ENCODE data around the gene SIGLEC8. TPM values are rescaled to one million over a fixed set of nuclear protein-coding genes. Genes with fewer than 3 reads are reported as not detected.

SIGLEC8 gene
- total and polyA plus RNA-seq, 9 of the 15 experiments (the other 6 are each of a cell fraction or from before 2014, with no cell fraction given), result 0.04 to 0.65 (median 0.39) TPM

DNA sequence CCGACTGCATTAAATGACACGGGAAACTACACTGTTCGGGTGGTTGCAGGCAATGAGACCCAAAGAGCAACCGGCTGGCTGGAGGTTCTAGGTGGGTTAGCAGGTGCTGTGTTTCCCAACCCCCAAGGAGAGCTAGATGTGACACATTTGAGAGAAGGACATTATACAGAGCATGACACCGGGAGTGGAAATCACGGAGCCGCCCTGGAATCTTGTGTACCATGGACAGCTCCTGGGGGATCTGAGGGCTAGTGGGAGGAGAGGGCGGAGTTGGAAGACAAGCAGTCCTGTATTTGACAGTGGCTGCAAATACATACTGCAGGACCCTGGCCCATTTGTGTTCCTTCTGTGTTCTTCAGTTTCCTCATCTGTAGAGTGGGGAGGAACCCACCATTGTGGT lies 22.3 kb upstream of the SIGLEC8 start (continued):
- TF ChIP-seq, protein P1, sequence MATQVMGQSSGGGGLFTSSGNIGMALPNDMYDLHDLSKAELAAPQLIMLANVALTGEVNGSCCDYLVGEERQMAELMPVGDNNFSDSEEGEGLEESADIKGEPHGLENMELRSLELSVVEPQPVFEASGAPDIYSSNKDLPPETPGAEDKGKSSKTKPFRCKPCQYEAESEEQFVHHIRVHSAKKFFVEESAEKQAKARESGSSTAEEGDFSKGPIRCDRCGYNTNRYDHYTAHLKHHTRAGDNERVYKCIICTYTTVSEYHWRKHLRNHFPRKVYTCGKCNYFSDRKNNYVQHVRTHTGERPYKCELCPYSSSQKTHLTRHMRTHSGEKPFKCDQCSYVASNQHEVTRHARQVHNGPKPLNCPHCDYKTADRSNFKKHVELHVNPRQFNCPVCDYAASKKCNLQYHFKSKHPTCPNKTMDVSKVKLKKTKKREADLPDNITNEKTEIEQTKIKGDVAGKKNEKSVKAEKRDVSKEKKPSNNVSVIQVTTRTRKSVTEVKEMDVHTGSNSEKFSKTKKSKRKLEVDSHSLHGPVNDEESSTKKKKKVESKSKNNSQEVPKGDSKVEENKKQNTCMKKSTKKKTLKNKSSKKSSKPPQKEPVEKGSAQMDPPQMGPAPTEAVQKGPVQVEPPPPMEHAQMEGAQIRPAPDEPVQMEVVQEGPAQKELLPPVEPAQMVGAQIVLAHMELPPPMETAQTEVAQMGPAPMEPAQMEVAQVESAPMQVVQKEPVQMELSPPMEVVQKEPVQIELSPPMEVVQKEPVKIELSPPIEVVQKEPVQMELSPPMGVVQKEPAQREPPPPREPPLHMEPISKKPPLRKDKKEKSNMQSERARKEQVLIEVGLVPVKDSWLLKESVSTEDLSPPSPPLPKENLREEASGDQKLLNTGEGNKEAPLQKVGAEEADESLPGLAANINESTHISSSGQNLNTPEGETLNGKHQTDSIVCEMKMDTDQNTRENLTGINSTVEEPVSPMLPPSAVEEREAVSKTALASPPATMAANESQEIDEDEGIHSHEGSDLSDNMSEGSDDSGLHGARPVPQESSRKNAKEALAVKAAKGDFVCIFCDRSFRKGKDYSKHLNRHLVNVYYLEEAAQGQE (IDR thresholded peaks at IDR 0.05; ENCODE audit: borderline replicate concordance), result peak; percentile 100
- TF ChIP-seq, protein P1 (CRISPR knock-in tag; IDR thresholded peaks at IDR 0.05; ENCODE audit: low read depth), result peak; percentile 98
- TF ChIP-seq E2F3 (CRISPR knock-in tag; IDR thresholded peaks at IDR 0.05), result no peak
- no peak for TF ChIP-seq NR2C1 (IDR thresholded peaks at IDR 0.05)
- TF ChIP-seq NR2C1 (tag; IDR thresholded peaks at IDR 0.05), result no peak
- no peak for TF ChIP-seq PCBP1 (IDR thresholded peaks at IDR 0.05; ENCODE audit: low read depth, low read length, poor library complexity, severe bottlenecking)
- no peak for TF ChIP-seq HDAC3 (IDR thresholded peaks at IDR 0.05; ENCODE audit: borderline replicate concordance, partially characterized antibody)
- TF ChIP-seq, protein P2, sequence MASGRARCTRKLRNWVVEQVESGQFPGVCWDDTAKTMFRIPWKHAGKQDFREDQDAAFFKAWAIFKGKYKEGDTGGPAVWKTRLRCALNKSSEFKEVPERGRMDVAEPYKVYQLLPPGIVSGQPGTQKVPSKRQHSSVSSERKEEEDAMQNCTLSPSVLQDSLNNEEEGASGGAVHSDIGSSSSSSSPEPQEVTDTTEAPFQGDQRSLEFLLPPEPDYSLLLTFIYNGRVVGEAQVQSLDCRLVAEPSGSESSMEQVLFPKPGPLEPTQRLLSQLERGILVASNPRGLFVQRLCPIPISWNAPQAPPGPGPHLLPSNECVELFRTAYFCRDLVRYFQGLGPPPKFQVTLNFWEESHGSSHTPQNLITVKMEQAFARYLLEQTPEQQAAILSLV (tag; IDR thresholded peaks at IDR 0.05), result no peak
- TF ChIP-seq NFIC (IDR thresholded peaks at IDR 0.05), result no peak
- no peak for TF ChIP-seq SOX6 (IDR thresholded peaks at IDR 0.05)
- no peak for TF ChIP-seq NCOA2 (IDR thresholded peaks at IDR 0.05; ENCODE audit: partially characterized antibody in 2 of 2)
- TF ChIP-seq, protein P3, sequence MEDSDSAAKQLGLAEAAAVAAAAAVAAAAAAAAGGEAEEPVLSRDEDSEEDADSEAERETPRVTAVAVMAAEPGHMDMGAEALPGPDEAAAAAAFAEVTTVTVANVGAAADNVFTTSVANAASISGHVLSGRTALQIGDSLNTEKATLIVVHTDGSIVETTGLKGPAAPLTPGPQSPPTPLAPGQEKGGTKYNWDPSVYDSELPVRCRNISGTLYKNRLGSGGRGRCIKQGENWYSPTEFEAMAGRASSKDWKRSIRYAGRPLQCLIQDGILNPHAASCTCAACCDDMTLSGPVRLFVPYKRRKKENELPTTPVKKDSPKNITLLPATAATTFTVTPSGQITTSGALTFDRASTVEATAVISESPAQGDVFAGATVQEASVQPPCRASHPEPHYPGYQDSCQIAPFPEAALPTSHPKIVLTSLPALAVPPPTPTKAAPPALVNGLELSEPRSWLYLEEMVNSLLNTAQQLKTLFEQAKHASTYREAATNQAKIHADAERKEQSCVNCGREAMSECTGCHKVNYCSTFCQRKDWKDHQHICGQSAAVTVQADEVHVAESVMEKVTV (CRISPR knock-in tag; IDR thresholded peaks at IDR 0.05), result no peak
- TF ChIP-seq ZKSCAN8 (CRISPR knock-in tag; IDR thresholded peaks at IDR 0.05), result no peak
- no peak for TF ChIP-seq ZNF780A (CRISPR knock-in tag; IDR thresholded peaks at IDR 0.05)
- TF ChIP-seq, protein P4, sequence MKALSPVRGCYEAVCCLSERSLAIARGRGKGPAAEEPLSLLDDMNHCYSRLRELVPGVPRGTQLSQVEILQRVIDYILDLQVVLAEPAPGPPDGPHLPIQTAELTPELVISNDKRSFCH (CRISPR knock-in tag; IDR thresholded peaks at IDR 0.05), result no peak
- TF ChIP-seq, protein P4 (tag; IDR thresholded peaks at IDR 0.05), result no peak
- no peak for TF ChIP-seq CBFA2T3 (IDR thresholded peaks at IDR 0.05)
- no peak for TF ChIP-seq ZNF551 (CRISPR knock-in tag; IDR thresholded peaks at IDR 0.05)
- no peak for TF ChIP-seq TAF7 (tag; IDR thresholded peaks at IDR 0.05)
- no peak for TF ChIP-seq ZSCAN29 (IDR thresholded peaks at IDR 0.05)
- TF ChIP-seq NRF1 (conservative IDR thresholded peaks at IDR 0.05 in 1 of 2, IDR thresholded peaks at IDR 0.05 in 1 of 2), result no peak

Data from K562 (cell line).